ENCODE data around the gene DIP2B. TPM values are rescaled to one million over a fixed set of nuclear protein-coding genes. Genes with fewer than 3 reads are reported as not detected.

The DIP2B gene
- total RNA-seq, 1 donor from 2014 or later = 32.3 TPM

- POLR2A ChIA-PET = no interaction called here
- Mint-ChIP-seq H3K4me3 (no peak overlapping the region), H3K9me3 (no peaks in the 10 kb centered on the region), H3K27me3 (no peaks in the 10 kb centered on the region), H3K36me3 (ENCODE audit: low read depth) (peaks cover 28% of the 10 kb centered on the region), H3K4me1 (peaks cover 6% of the 10 kb centered on the region), H3K27ac (no peak overlapping the region)
- TF ChIP-seq CTCF (IDR thresholded peaks at IDR 0.05) = no peak
- intact Hi-C loops (cut with micrococcal nuclease) = no loop called here
- CTCF ChIA-PET = no interaction called here
- DNase-seq (no peak), ATAC-seq (ENCODE audit: low read depth) (no peak)
Measured at GRCh38 chr12:50772877-50773276, 268.1 kb downstream of the DIP2B start.

GRCh38 chr12:50775251-50775650 is 270.5 kb downstream of the DIP2B start:
- TF ChIP-seq CTCF (IDR thresholded peaks at IDR 0.05) = no peak
- no peaks in the 10 kb centered on the region for H3K27me3 Mint-ChIP-seq

GRCh38 chr12:50776749-50777728 is 272.3 kb downstream of the DIP2B start:
- TF ChIP-seq CTCF (IDR thresholded peaks at IDR 0.05) = no peak
- ChIA-PET POLR2A (interaction anchor here (0.7 kb wide), 1 partner anchor 23 kb away, joined by 8 read pairs; no protein-coding TSS in a partner anchor), CTCF (interaction anchor here (1.2 kb wide), 1 partner anchor 12 kb away, joined by 3 read pairs; no protein-coding TSS in a partner anchor)
- Mint-ChIP-seq H3K4me1 (peaks cover 3% of the 10 kb centered on the region), H3K27ac (no peak overlapping the region), H3K36me3 (ENCODE audit: low read depth) (peaks cover 24% of the 10 kb centered on the region), H3K9me3 (no peaks in the 10 kb centered on the region), H3K4me3 (no peak overlapping the region), H3K27me3 (no peaks in the 10 kb centered on the region)
- intact Hi-C loops (cut with micrococcal nuclease) = no loop called here
- DNase-seq = no peak
- no peak for ATAC-seq (ENCODE audit: low read depth)

More at GRCh38 chr12:50775251-50775650, 270.5 kb downstream of the DIP2B start:
- Mint-ChIP-seq H3K27ac (no peak overlapping the region), H3K36me3 (ENCODE audit: low read depth) (peaks cover 30% of the 10 kb centered on the region), H3K9me3 (no peaks in the 10 kb centered on the region), H3K4me1 (peaks cover 3% of the 10 kb centered on the region), H3K4me3 (no peak overlapping the region)
- ATAC-seq (ENCODE audit: low read depth) (no peak), DNase-seq (no peak)
- ChIA-PET POLR2A (interaction anchor here (0.6 kb wide), 1 partner anchor 13 kb away, joined by 3 read pairs; no protein-coding TSS in a partner anchor), CTCF (no interaction called here)
- intact Hi-C loops (cut with micrococcal nuclease) = no loop called here

DNA sequence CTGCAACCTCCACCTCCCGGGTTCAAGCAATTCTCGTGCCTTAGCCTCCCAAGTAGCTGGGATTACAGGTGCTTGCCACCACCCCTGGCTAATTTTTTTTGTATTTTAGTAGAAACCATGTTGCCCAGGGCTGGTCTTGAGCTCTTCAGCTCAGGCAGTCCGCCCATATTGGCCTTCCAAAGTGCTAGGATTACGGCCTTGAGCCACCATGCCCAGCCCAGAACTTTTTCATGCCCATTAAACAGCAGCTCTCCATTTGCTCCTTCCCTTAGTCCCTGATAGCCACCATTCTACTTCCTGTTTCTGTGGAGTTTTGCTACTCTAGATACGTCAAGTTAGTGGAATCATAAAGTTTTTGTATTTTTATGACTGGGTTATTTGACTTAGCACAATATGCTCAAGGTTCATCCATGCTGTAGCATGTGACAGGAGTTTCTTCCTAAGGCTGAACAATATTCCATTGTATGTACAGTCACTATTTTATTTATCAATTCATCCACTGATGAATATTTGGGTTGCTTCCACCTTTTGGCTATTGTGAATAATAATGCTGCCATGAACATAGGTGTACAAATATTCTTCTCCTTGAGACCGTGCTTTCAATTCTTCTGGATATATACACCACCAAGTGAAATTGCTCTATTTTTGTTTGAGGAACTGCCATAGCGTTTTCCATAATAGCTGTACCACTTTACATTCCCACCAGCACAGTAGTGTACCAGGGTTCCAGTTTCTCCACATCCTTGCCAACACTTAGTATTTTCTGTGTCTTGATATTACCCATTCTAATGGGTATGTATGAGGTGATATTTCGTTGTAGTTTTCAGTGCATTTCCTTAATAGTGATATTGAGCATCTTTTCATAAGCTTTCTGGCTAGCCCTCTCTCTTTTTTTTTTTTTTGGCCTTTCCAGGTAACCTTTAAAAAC is 274.1 kb downstream of the DIP2B start:
- intact Hi-C loops (cut with micrococcal nuclease) = no loop called here
- no peak overlapping the region for H3K4me3 Mint-ChIP-seq
- ChIA-PET CTCF (no interaction called here), POLR2A (no interaction called here)
- TF ChIP-seq CTCF (IDR thresholded peaks at IDR 0.05) = no peak
- H3K36me3 Mint-ChIP-seq (ENCODE audit: low read depth) = peaks cover 20% of the 10 kb centered on the region
- no peak for DNase-seq
- H3K27ac Mint-ChIP-seq = no peak overlapping the region
- no peaks in the 10 kb centered on the region for H3K9me3 Mint-ChIP-seq
- ATAC-seq (ENCODE audit: low read depth) = no peak
- H3K4me1 Mint-ChIP-seq = peaks cover 3% of the 10 kb centered on the region
- no peaks in the 10 kb centered on the region for H3K27me3 Mint-ChIP-seq

Data from activated B cell treated with CpG ODN at 0.5 μM for 24 hours (primary cell).